Endothelial cell of umbilical vein (primary cell): ENCODE results near the gene PASK. TPM values are rescaled to one million over a fixed set of nuclear protein-coding genes. Genes with fewer than 3 reads are reported as not detected.

ENCODE experiments used
- BruUV-seq: library from RNA; stranded (reverse); fragments of 400-500 nt; replicated peaks from 2 replicates; lab custom pipeline; 2021; lab: Mats Ljungman, UMichigan
- CTCF ChIA-PET: fragments of 300-600, 350-600 bp; sonication (Branson Sonifier 250); formaldehyde crosslinking; loops from one replicate; lab custom pipeline; 2021; ENCODE audit warnings: antibody characterized with exemption, inconsistent platforms; lab: Charles Lee
- POLR2A ChIA-PET: fragments of 300-600, 350-600 bp; sonication (Branson Sonifier 250); formaldehyde crosslinking; loops from one replicate; lab custom pipeline; 2021; ENCODE audit warnings: antibody characterized with exemption, inconsistent platforms; lab: Charles Lee
- DNase-seq: peaks from one replicate; pipeline ENCODE4 v3.0.0-alpha.2; 2011; ENCODE audit warnings: low read depth, low spot score
- FAIRE-seq: peaks from 2 replicates; lab custom pipeline; 2011; peaks lifted over from hg19 to GRCh38; lab: Jason Lieb, UNC
- H2AFZ ChIP-seq: 2 replicates; pipeline ENCODE4 v1.6.0; 2012; ENCODE audit warnings: low read depth, low read length, control low read depth, inconsistent platforms
- H3K27ac ChIP-seq: 2 replicates; pipeline ENCODE4 v1.5.1; 2011; ENCODE audit warnings: low read depth, mild to moderate bottlenecking, control low read depth, low read length, moderate library complexity; ENCODE audit not compliant: insufficient read depth
- H3K27me3 ChIP-seq, 2 experiments: 2 replicates each; pipeline versions ENCODE4 v1.6.0 to v1.6.1; 2011; ENCODE audit warnings: low read length in 2 of 2, mixed read lengths in 1 of 2; ENCODE audit not compliant: control insufficient read depth in 2 of 2, insufficient read depth in 2 of 2
- H3K36me3 ChIP-seq, 2 experiments: 2 replicates in 1 of 2; 3 replicates in 1 of 2; pipeline ENCODE4 v1.5.1; 2011; ENCODE audit warnings: low read length in 2 of 2, mild to moderate bottlenecking in 1 of 2, moderate library complexity in 1 of 2; ENCODE audit not compliant: control insufficient read depth in 2 of 2, insufficient read depth in 2 of 2; ENCODE audit errors: extremely low read depth in 1 of 2
- H3K4me1 ChIP-seq: 3 replicates; pipeline ENCODE4 v1.5.1; 2011; ENCODE audit warnings: mild to moderate bottlenecking, low read length; ENCODE audit not compliant: control insufficient read depth, insufficient read depth; ENCODE audit errors: extremely low read depth
- H3K4me2 ChIP-seq: 2 replicates; pipeline ENCODE4 v1.6.1; 2011; ENCODE audit warnings: low read length, control low read depth, mixed read lengths; ENCODE audit not compliant: insufficient read depth
- H3K4me3 ChIP-seq, 3 experiments: fragments of 200-600 bp in 1 of 3; sonication (generic), shearing (Covaris generic) in 1 of 3; replicated peaks in 1 of 3; 2 replicates each; pipeline ENCODE4 v1.5.1; 2011 to 2016; ENCODE audit warnings: control low read depth in 3 of 3, low read length in 3 of 3, mild to moderate bottlenecking in 2 of 3, inconsistent platforms in 1 of 3, low read depth in 1 of 3, moderate library complexity in 1 of 3; ENCODE audit not compliant: insufficient read depth in 1 of 3
- H3K79me2 ChIP-seq: 2 replicates; pipeline ENCODE4 v1.6.0; 2012; ENCODE audit warnings: low read length, inconsistent platforms; ENCODE audit not compliant: control insufficient read depth, insufficient read depth
- H3K9ac ChIP-seq: replicated peaks from 2 replicates; pipeline ENCODE3; 2011; ENCODE audit warnings: low read length, control low read depth; ENCODE audit not compliant: insufficient read depth; ENCODE audit errors: extremely low read depth
- H3K9me1 ChIP-seq: replicated peaks from 3 replicates; pipeline ENCODE4 v1.6.0; 2011; ENCODE audit warnings: mild to moderate bottlenecking, low read length; ENCODE audit not compliant: control insufficient read depth, insufficient read depth; ENCODE audit errors: extremely low read depth
- H3K9me3 ChIP-seq: replicated peaks from 2 replicates; pipeline ENCODE4 v1.5.1; 2012; ENCODE audit warnings: low read length, inconsistent platforms; ENCODE audit not compliant: control insufficient read depth, insufficient read depth
- H4K20me1 ChIP-seq: replicated peaks from 2 replicates; pipeline ENCODE3; 2011; ENCODE audit warnings: mild to moderate bottlenecking, low read length; ENCODE audit not compliant: control insufficient read depth, insufficient read depth; ENCODE audit errors: extremely low read depth
- EZH2 ChIP-seq: IDR thresholded peaks from 2 replicates; pipeline ENCODE4 v1.6.1; 2012; ENCODE audit warnings: borderline replicate concordance, low read depth, mild to moderate bottlenecking, moderate library complexity, low read length, inconsistent platforms; ENCODE audit not compliant: severe bottlenecking
- FOS ChIP-seq: IDR thresholded peaks from 2 replicates; pipeline ENCODE4 v1.6.1; 2011; ENCODE audit warnings: mild to moderate bottlenecking, low read length, moderate library complexity, borderline replicate concordance; ENCODE audit not compliant: insufficient read depth
- GATA2 ChIP-seq: IDR thresholded peaks from 2 replicates; pipeline ENCODE4 v1.7.0; 2011; ENCODE audit warnings: low read depth, mild to moderate bottlenecking, moderate library complexity, mixed read lengths, low read length; ENCODE audit not compliant: insufficient read length, insufficient read depth
- JUN ChIP-seq: IDR thresholded peaks from 2 replicates; pipeline ENCODE4 v1.6.1; 2011; ENCODE audit warnings: borderline replicate concordance, low read depth; ENCODE audit not compliant: insufficient read length, insufficient read depth
- MYC ChIP-seq: IDR thresholded peaks from one replicate; pipeline ENCODE4 v1.6.1; 2011; ENCODE audit warnings: mild to moderate bottlenecking, low read depth, low read length
- POLR2A ChIP-seq: IDR thresholded peaks from 2 replicates; pipeline ENCODE4 v1.6.1; 2012; ENCODE audit warnings: low read depth, mild to moderate bottlenecking, control low read depth, low read length
- POLR2AphosphoS5 ChIP-seq: IDR thresholded peaks from 2 replicates; pipeline ENCODE4 v1.6.1; 2012; ENCODE audit warnings: low read depth, mild to moderate bottlenecking, control low read depth, low read length, moderate library complexity; ENCODE audit not compliant: insufficient read depth
- dilution Hi-C: fragments of 300-500 bp; cut with MboI; formaldehyde crosslinking; loops from one replicate; pipeline ENCODE4 v1.15.0; 2019; ENCODE audit warnings: low sequenced_read_pairs; ENCODE audit not compliant: extremely low pct_ligation_motif_present
- intact Hi-C: fragments of 100-400 bp; cut with micrococcal nuclease; formaldehyde crosslinking; loops from one replicate; pipeline ENCODE4 v1.10.0; 2022
- polyA plus RNA-seq, 4 experiments: library from polyadenylated mRNA; depleted of rRNA in 3 of 4; stranded (reverse) in 3 of 4; unstranded in 1 of 4; fragments of >200 nt; gene quantifications; 2 replicates each; pipeline versions ENCODE4 v1.2.1 to v1.2.3, GENCODE V29; 2011 to 2012; ENCODE audit warnings: missing spikeins in 1 of 4
- total RNA-seq: library from RNA; stranded (reverse); gene quantifications from 2 replicates; pipeline ENCODE4 v1.2.3, GENCODE V29; 2021
- TF ChIP-seq, protein P1 (sequence below), 2 donors: IDR thresholded peaks; 1 replicate in 1 of 2; 2 replicates in 1 of 2; pipeline ENCODE4 v1.5.1; 2011; ENCODE audit warnings: low read length in 2 of 2, mild to moderate bottlenecking in 2 of 2, moderate library complexity in 2 of 2, control low read depth in 1 of 2, inconsistent platforms in 1 of 2, low read depth in 1 of 2; ENCODE audit not compliant: insufficient read depth in 1 of 2; ENCODE audit errors: extremely low read depth in 1 of 2
- TF ChIP-seq, protein P2 (sequence below): IDR thresholded peaks from 2 replicates; pipeline ENCODE4 v1.6.1; 2011; ENCODE audit not compliant: insufficient read depth, insufficient read length

The PASK gene
- total and polyA plus RNA-seq, 2 donors (not counting 3 experiments of a cell fraction or from before 2014, with no cell fraction given), result 5.7 to 17.3 TPM

DNA sequence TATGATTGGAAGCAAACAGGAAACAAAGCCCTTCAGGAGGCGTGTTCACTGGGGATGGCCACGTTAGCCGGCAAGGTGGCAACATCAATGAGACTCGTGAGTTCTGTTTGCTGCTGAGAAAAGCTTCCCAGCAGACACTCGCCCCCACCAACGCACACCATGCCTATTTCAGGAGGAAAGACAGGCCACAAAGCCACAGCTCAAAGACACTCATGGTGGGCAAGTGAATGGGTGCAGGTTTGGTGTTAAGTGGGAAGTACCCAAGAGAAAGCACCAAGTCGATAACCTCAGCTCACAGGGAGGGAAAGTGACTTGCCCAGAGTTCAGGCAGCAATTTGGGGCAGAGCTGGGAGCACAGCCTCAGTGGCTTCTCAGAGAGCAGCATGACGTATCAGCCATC lies 36.7 kb downstream of the PASK start:
- TF ChIP-seq FOS (no peak), MYC (no peak), GATA2 (no peak), JUN (no peak), POLR2A (no peak), EZH2 (no peak), POLR2AphosphoS5 (no peak)
- TF ChIP-seq, protein P1, sequence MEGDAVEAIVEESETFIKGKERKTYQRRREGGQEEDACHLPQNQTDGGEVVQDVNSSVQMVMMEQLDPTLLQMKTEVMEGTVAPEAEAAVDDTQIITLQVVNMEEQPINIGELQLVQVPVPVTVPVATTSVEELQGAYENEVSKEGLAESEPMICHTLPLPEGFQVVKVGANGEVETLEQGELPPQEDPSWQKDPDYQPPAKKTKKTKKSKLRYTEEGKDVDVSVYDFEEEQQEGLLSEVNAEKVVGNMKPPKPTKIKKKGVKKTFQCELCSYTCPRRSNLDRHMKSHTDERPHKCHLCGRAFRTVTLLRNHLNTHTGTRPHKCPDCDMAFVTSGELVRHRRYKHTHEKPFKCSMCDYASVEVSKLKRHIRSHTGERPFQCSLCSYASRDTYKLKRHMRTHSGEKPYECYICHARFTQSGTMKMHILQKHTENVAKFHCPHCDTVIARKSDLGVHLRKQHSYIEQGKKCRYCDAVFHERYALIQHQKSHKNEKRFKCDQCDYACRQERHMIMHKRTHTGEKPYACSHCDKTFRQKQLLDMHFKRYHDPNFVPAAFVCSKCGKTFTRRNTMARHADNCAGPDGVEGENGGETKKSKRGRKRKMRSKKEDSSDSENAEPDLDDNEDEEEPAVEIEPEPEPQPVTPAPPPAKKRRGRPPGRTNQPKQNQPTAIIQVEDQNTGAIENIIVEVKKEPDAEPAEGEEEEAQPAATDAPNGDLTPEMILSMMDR (IDR thresholded peaks at IDR 0.05; ENCODE audit: extremely low read depth in 1 of 2, insufficient read depth in 1 of 2, low read depth in 1 of 2, low read length in 2 of 2), result no peak
- TF ChIP-seq, protein P2, sequence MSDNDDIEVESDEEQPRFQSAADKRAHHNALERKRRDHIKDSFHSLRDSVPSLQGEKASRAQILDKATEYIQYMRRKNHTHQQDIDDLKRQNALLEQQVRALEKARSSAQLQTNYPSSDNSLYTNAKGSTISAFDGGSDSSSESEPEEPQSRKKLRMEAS, result no peak
- Histone ChIP-seq H3K9ac (no peak overlapping the region), H3K4me3 (no peak overlapping the region), H3K4me1 (no peaks in the 10 kb centered on the region), H3K9me1 (no peaks in the 10 kb centered on the region), H3K27ac (no peak overlapping the region), H3K27me3 (no peaks in the 10 kb centered on the region), H3K4me2 (no peak overlapping the region), H2AFZ (no peak overlapping the region), H4K20me1 (no peaks in the 10 kb centered on the region), H3K79me2 (no peaks in the 10 kb centered on the region), H3K36me3 (no peaks in the 10 kb centered on the region), H3K9me3 (no peaks in the 10 kb centered on the region)
- ChIA-PET POLR2A (no interaction called here), CTCF (no interaction called here)
- dilution Hi-C loops (no loop called here), intact Hi-C loops (no loop called here)
- no peak for DNase-seq
- FAIRE-seq, result no peak
- BruUV-seq, result no TSS peak
